Astrocyte (in vitro differentiated cells and primary cell): Measurements from ENCODE around the gene LAIR2.

Experiments used
- CTCF ChIP-seq: IDR thresholded peaks from 2 replicates; pipeline ENCODE4 v1.5.1; 2011; ENCODE audit warnings: low read depth, mild to moderate bottlenecking, inconsistent platforms, low read length, moderate library complexity; ENCODE audit not compliant: insufficient read depth
- EZH2 ChIP-seq: IDR thresholded peaks from 2 replicates; pipeline ENCODE4 v1.6.1; 2012; ENCODE audit warnings: mild to moderate bottlenecking, low read length, inconsistent platforms; ENCODE audit not compliant: insufficient read depth

- TF ChIP-seq CTCF (no peak), EZH2 (no peak)
Measured at GRCh38 chr19:54462655-54463530, 39.7 kb upstream of the LAIR2 start.
